HepG2 (cell line): ENCODE results near the gene SPINDOC.

Experiments used
- KDM5A ChIP-seq: fragments of 200-600 bp; sonication (generic); IDR thresholded peaks from 2 replicates; pipeline ENCODE4 v1.7.0; 2018; ENCODE audit warnings: antibody characterized with exemption, mild to moderate bottlenecking, low read length, borderline replicate concordance
- RFX5 ChIP-seq: IDR thresholded peaks from 2 replicates; pipeline ENCODE4 v1.6.1; 2011; ENCODE audit warnings: low read depth, low read length, improper control_type of control experiment
- TF ChIP-seq, protein P1 (sequence below): sonication (generic); formaldehyde crosslinking; IDR thresholded peaks from 2 replicates; pipeline ENCODE4 v1.5.0; 2020; ENCODE audit warnings: mild to moderate bottlenecking, missing genetic modification reagents, moderate library complexity

DNA sequence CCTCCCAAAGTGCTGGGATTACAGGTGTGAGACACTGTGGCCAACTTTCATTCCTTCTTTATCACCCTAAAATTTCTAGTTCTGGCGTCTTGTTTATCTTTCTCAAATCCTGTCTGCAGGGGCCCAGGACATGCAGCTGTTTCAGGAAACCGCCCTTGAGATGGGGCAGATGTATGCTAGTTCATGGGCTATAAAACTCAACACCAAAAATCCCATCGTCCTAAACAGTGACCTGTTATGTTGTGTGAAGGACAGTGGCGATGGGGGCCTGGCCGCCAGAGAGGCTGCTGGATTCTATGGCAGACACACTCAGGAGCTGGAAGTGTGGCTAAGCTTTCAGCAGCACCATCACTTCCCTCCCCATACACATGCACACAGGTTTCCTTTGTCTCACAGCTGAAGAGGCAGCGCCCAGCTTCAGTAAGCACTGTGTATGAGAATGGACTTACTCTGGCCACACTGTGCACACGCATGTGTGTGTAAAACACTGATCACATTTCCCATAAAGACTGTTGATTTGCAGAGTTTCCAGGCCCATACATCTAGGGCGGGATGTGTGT, 62.3 kb downstream of the SPINDOC start:
- TF ChIP-seq, protein P1, sequence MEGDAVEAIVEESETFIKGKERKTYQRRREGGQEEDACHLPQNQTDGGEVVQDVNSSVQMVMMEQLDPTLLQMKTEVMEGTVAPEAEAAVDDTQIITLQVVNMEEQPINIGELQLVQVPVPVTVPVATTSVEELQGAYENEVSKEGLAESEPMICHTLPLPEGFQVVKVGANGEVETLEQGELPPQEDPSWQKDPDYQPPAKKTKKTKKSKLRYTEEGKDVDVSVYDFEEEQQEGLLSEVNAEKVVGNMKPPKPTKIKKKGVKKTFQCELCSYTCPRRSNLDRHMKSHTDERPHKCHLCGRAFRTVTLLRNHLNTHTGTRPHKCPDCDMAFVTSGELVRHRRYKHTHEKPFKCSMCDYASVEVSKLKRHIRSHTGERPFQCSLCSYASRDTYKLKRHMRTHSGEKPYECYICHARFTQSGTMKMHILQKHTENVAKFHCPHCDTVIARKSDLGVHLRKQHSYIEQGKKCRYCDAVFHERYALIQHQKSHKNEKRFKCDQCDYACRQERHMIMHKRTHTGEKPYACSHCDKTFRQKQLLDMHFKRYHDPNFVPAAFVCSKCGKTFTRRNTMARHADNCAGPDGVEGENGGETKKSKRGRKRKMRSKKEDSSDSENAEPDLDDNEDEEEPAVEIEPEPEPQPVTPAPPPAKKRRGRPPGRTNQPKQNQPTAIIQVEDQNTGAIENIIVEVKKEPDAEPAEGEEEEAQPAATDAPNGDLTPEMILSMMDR, result no peak
- no peak for TF ChIP-seq RFX5
- no peak for TF ChIP-seq KDM5A
